ENCODE measurements around the gene SPOCK1.

Gene SPOCK1

GRCh38 chr5:137278476-137278875 is 220.7 kb downstream of the SPOCK1 start:
- Histone ChIP-seq H3K4me3 (ENCODE audit: control insufficient read depth in 1 of 7, extremely low read depth in 1 of 7, insufficient read depth in 4 of 7, low read depth in 2 of 7, low read length in 6 of 7) (no peak overlapping the region), H3K27me3 (replicated peaks in 2 of 5; ENCODE audit: control insufficient read depth in 4 of 5, insufficient read depth in 5 of 5, low read length in 4 of 5) (peaks cover 0 to 4% (median 0%) of the 10 kb centered on the region in 5 experiments), H3K9me3 (ENCODE audit: control extremely low read depth in 1 of 5, control insufficient read depth in 4 of 5, insufficient read depth in 2 of 5, low read depth in 1 of 5, low read length in 4 of 5) (no peaks in the 10 kb centered on the region), H3K27ac (ENCODE audit: insufficient read depth in 1 of 2, low read depth in 1 of 2, low read length in 2 of 2, poor library complexity in 1 of 2, severe bottlenecking in 2 of 2) (no peak overlapping the region), H3K36me3 (ENCODE audit: control insufficient read depth in 4 of 4, insufficient read depth in 4 of 4, low read length in 3 of 4) (no peaks in the 10 kb centered on the region), H3K4me1 (ENCODE audit: control extremely low read depth in 1 of 4, control insufficient read depth in 4 of 4, insufficient read depth in 4 of 4, low read length in 3 of 4) (no peaks in the 10 kb centered on the region)
- no peak for DNase-seq
- POLR2A ChIA-PET, result no interaction called here
- 95% methylated on average over 4 of the region's 5 CpGs for WGBS (ENCODE audit: insufficient coverage)
- CTCF ChIA-PET, result no interaction called here

- 100% methylated on average over 2 of the region's 2 CpGs for WGBS (ENCODE audit: insufficient coverage)
- DNase-seq, result no peak
- POLR2A ChIA-PET, result no interaction called here
- Histone ChIP-seq H3K4me3 (ENCODE audit: control insufficient read depth in 1 of 7, extremely low read depth in 1 of 7, insufficient read depth in 4 of 7, low read depth in 2 of 7, low read length in 6 of 7) (no peak overlapping the region), H3K9me3 (ENCODE audit: control extremely low read depth in 1 of 5, control insufficient read depth in 4 of 5, insufficient read depth in 2 of 5, low read depth in 1 of 5, low read length in 4 of 5) (no peaks in the 10 kb centered on the region), H3K27me3 (replicated peaks in 2 of 5; ENCODE audit: control insufficient read depth in 4 of 5, insufficient read depth in 5 of 5, low read length in 4 of 5) (peaks cover 0 to 4% (median 3%) of the 10 kb centered on the region in 5 experiments), H3K4me1 (ENCODE audit: control extremely low read depth in 1 of 4, control insufficient read depth in 4 of 4, insufficient read depth in 4 of 4, low read length in 3 of 4) (no peaks in the 10 kb centered on the region), H3K27ac (ENCODE audit: insufficient read depth in 1 of 2, low read depth in 1 of 2, low read length in 2 of 2, poor library complexity in 1 of 2, severe bottlenecking in 2 of 2) (no peak overlapping the region), H3K36me3 (ENCODE audit: control insufficient read depth in 4 of 4, insufficient read depth in 4 of 4, low read length in 3 of 4) (no peaks in the 10 kb centered on the region)
- CTCF ChIA-PET, result interaction anchor here (1.1 to 1.6 kb wide), 2 partner anchors 39 to 45 kb away, joined by 3 read pairs; no protein-coding TSS in a partner anchor
Observed at GRCh38 chr5:137275083-137275482, 224.0 kb downstream of the SPOCK1 start.

GRCh38 chr5:137273511-137273910 is 225.6 kb downstream of the SPOCK1 start:
- DNase-seq, result no peak
- ChIA-PET CTCF (no interaction called here), POLR2A (no interaction called here)
- peaks cover 0 to 14% (median 4%) of the 10 kb centered on the region in 5 experiments for H3K27me3 ChIP-seq (replicated peaks in 2 of 5; ENCODE audit: control insufficient read depth in 4 of 5, insufficient read depth in 5 of 5, low read length in 4 of 5)
- H3K27ac ChIP-seq (ENCODE audit: insufficient read depth in 1 of 2, low read depth in 1 of 2, low read length in 2 of 2, poor library complexity in 1 of 2, severe bottlenecking in 2 of 2), result no peak overlapping the region
- H3K36me3 ChIP-seq (ENCODE audit: control insufficient read depth in 4 of 4, insufficient read depth in 4 of 4, low read length in 3 of 4), result no peaks in the 10 kb centered on the region
- no peak overlapping the region for H3K4me3 ChIP-seq (ENCODE audit: control insufficient read depth in 1 of 7, extremely low read depth in 1 of 7, insufficient read depth in 4 of 7, low read depth in 2 of 7, low read length in 6 of 7)
- no CpG with 5 or more reads among the region's 1 CpG for WGBS (ENCODE audit: insufficient coverage)
- no peaks in the 10 kb centered on the region for H3K4me1 ChIP-seq (ENCODE audit: control extremely low read depth in 1 of 4, control insufficient read depth in 4 of 4, insufficient read depth in 4 of 4, low read length in 3 of 4)
- H3K9me3 ChIP-seq (ENCODE audit: control extremely low read depth in 1 of 5, control insufficient read depth in 4 of 5, insufficient read depth in 2 of 5, low read depth in 1 of 5, low read length in 4 of 5), result no peaks in the 10 kb centered on the region

GRCh38 chr5:137272831-137273230 is 226.3 kb downstream of the SPOCK1 start:
- H3K4me3 ChIP-seq (ENCODE audit: control insufficient read depth in 1 of 7, extremely low read depth in 1 of 7, insufficient read depth in 4 of 7, low read depth in 2 of 7, low read length in 6 of 7), result no peak overlapping the region
- POLR2A ChIA-PET, result no interaction called here
- peaks cover 0 to 18% (median 4%) of the 10 kb centered on the region in 5 experiments for H3K27me3 ChIP-seq (replicated peaks in 2 of 5; ENCODE audit: control insufficient read depth in 4 of 5, insufficient read depth in 5 of 5, low read length in 4 of 5)
- no peaks in the 10 kb centered on the region for H3K9me3 ChIP-seq (ENCODE audit: control extremely low read depth in 1 of 5, control insufficient read depth in 4 of 5, insufficient read depth in 2 of 5, low read depth in 1 of 5, low read length in 4 of 5)
- H3K36me3 ChIP-seq (ENCODE audit: control insufficient read depth in 4 of 4, insufficient read depth in 4 of 4, low read length in 3 of 4), result no peaks in the 10 kb centered on the region
- CTCF ChIA-PET, result interaction anchor here (0.9 kb wide), 1 partner anchor 11 kb away, joined by 3 read pairs; no protein-coding TSS in a partner anchor
- H3K27ac ChIP-seq (ENCODE audit: insufficient read depth in 1 of 2, low read depth in 1 of 2, low read length in 2 of 2, poor library complexity in 1 of 2, severe bottlenecking in 2 of 2), result no peak overlapping the region
- no peaks in the 10 kb centered on the region for H3K4me1 ChIP-seq (ENCODE audit: control extremely low read depth in 1 of 4, control insufficient read depth in 4 of 4, insufficient read depth in 4 of 4, low read length in 3 of 4)
- no peak for DNase-seq

GRCh38 chr5:137269946-137270345 is 229.2 kb downstream of the SPOCK1 start:
- H3K9me3 ChIP-seq (ENCODE audit: control extremely low read depth in 1 of 5, control insufficient read depth in 4 of 5, insufficient read depth in 2 of 5, low read depth in 1 of 5, low read length in 4 of 5), result no peaks in the 10 kb centered on the region
- H3K4me3 ChIP-seq (ENCODE audit: control insufficient read depth in 1 of 7, extremely low read depth in 1 of 7, insufficient read depth in 4 of 7, low read depth in 2 of 7, low read length in 6 of 7), result no peak overlapping the region
- no peaks in the 10 kb centered on the region for H3K36me3 ChIP-seq (ENCODE audit: control insufficient read depth in 4 of 4, insufficient read depth in 4 of 4, low read length in 3 of 4)
- no peaks in the 10 kb centered on the region for H3K4me1 ChIP-seq (ENCODE audit: control extremely low read depth in 1 of 4, control insufficient read depth in 4 of 4, insufficient read depth in 4 of 4, low read length in 3 of 4)
- POLR2A ChIA-PET, result no interaction called here
- peaks cover 2 to 39% (median 4%) of the 10 kb centered on the region in 5 experiments for H3K27me3 ChIP-seq (replicated peaks in 2 of 5; ENCODE audit: control insufficient read depth in 4 of 5, insufficient read depth in 5 of 5, low read length in 4 of 5)
- no peak overlapping the region for H3K27ac ChIP-seq (ENCODE audit: insufficient read depth in 1 of 2, low read depth in 1 of 2, low read length in 2 of 2, poor library complexity in 1 of 2, severe bottlenecking in 2 of 2)
- CTCF ChIA-PET, result no interaction called here
- no peak for DNase-seq
- WGBS (ENCODE audit: insufficient coverage), result 100% methylated on average over 2 of the region's 2 CpGs

GRCh38 chr5:137269274-137269673 is 229.9 kb downstream of the SPOCK1 start:
- Histone ChIP-seq H3K4me1 (ENCODE audit: control extremely low read depth in 1 of 4, control insufficient read depth in 4 of 4, insufficient read depth in 4 of 4, low read length in 3 of 4) (no peaks in the 10 kb centered on the region), H3K27me3 (replicated peaks in 2 of 5; ENCODE audit: control insufficient read depth in 4 of 5, insufficient read depth in 5 of 5, low read length in 4 of 5) (peaks cover 2 to 46% (median 4%) of the 10 kb centered on the region in 5 experiments), H3K9me3 (ENCODE audit: control extremely low read depth in 1 of 5, control insufficient read depth in 4 of 5, insufficient read depth in 2 of 5, low read depth in 1 of 5, low read length in 4 of 5) (no peaks in the 10 kb centered on the region), H3K4me3 (ENCODE audit: control insufficient read depth in 1 of 7, extremely low read depth in 1 of 7, insufficient read depth in 4 of 7, low read depth in 2 of 7, low read length in 6 of 7) (no peak overlapping the region), H3K27ac (ENCODE audit: insufficient read depth in 1 of 2, low read depth in 1 of 2, low read length in 2 of 2, poor library complexity in 1 of 2, severe bottlenecking in 2 of 2) (no peak overlapping the region), H3K36me3 (ENCODE audit: control insufficient read depth in 4 of 4, insufficient read depth in 4 of 4, low read length in 3 of 4) (no peaks in the 10 kb centered on the region)
- 86% methylated on average over 2 of the region's 2 CpGs for WGBS (ENCODE audit: insufficient coverage)
- ChIA-PET CTCF (no interaction called here), POLR2A (no interaction called here)
- DNase-seq, result no peak

- Histone ChIP-seq H3K27me3 (replicated peaks in 2 of 5; ENCODE audit: control insufficient read depth in 4 of 5, insufficient read depth in 5 of 5, low read length in 4 of 5) (peaks cover 2 to 52% (median 4%) of the 10 kb centered on the region in 5 experiments), H3K9me3 (ENCODE audit: control extremely low read depth in 1 of 5, control insufficient read depth in 4 of 5, insufficient read depth in 2 of 5, low read depth in 1 of 5, low read length in 4 of 5) (no peaks in the 10 kb centered on the region), H3K4me3 (ENCODE audit: control insufficient read depth in 1 of 7, extremely low read depth in 1 of 7, insufficient read depth in 4 of 7, low read depth in 2 of 7, low read length in 6 of 7) (no peak overlapping the region), H3K4me1 (ENCODE audit: control extremely low read depth in 1 of 4, control insufficient read depth in 4 of 4, insufficient read depth in 4 of 4, low read length in 3 of 4) (no peaks in the 10 kb centered on the region), H3K36me3 (ENCODE audit: control insufficient read depth in 4 of 4, insufficient read depth in 4 of 4, low read length in 3 of 4) (no peaks in the 10 kb centered on the region), H3K27ac (ENCODE audit: insufficient read depth in 1 of 2, low read depth in 1 of 2, low read length in 2 of 2, poor library complexity in 1 of 2, severe bottlenecking in 2 of 2) (no peak overlapping the region)
- DNase-seq, result no peak
- no CpG with 5 or more reads among the region's 1 CpG for WGBS (ENCODE audit: insufficient coverage)
- ChIA-PET POLR2A (no interaction called here), CTCF (no interaction called here)
Observed at GRCh38 chr5:137268646-137269045, 230.5 kb downstream of the SPOCK1 start.
